GM12892 (cell line): ENCODE data around the gene PHYKPL.

Experiments used
- POLR2A ChIP-seq: IDR thresholded peaks from 2 replicates; pipeline ENCODE4 v1.6.1; 2011; ENCODE audit warnings: low read depth, low read length, control low read depth
- POLR2AphosphoS5 ChIP-seq: IDR thresholded peaks from 2 replicates; pipeline ENCODE4 v1.6.1; 2011; ENCODE audit warnings: low read depth, low read length, control low read depth
- TAF1 ChIP-seq: IDR thresholded peaks from 2 replicates; pipeline ENCODE4 v1.6.1; 2011; ENCODE audit warnings: low read depth, mild to moderate bottlenecking, control low read depth, low read length, borderline replicate concordance

GRCh38 chr5:178277866-178278265 is 45.3 kb upstream of the PHYKPL start:
- TF ChIP-seq POLR2A (no peak), POLR2AphosphoS5 (no peak), TAF1 (no peak)
